Measurements from ENCODE around the gene ADGRG6. TPM values are rescaled to one million over a fixed set of nuclear protein-coding genes. Genes with fewer than 3 reads are reported as not detected.

ADGRG6 gene
- total RNA-seq (10 to 100 TPM; 32.0 to 42.2 TPM), polyA plus RNA-seq (ENCODE audit: insufficient read length in 2 of 2) (1 to 10 TPM; 5.9 to 6.4 TPM)
- long read RNA-seq, donor 1, partial matches to known transcripts: 0 of 1 reads
- long read RNA-seq, donor 1, other reads (novel, unspliced or antisense): 0 of 1 reads
- long read RNA-seq, donor 2: 0 reads
- long read RNA-seq, donor 3, partial matches to known transcripts: 0 of 3 reads
- long read RNA-seq, donor 3, other reads (novel, unspliced or antisense): 0 of 3 reads
- long read RNA-seq, donor 4, full-length matches to known transcripts: 7 of 42 reads
- long read RNA-seq, donor 4, partial matches to known transcripts: 35 of 42 reads
- long read RNA-seq, donor 4, other reads (novel, unspliced or antisense): 0 of 42 reads

GRCh38 chr6:142301651-142302391 is at the start of gene ADGRG6:
ADGRG6 (plus strand) TSS chr6:142302007; CDS start chr6:142302330, 323 bp downstream.
- H3K4me1 ChIP-seq (ENCODE audit: control insufficient read depth, insufficient read depth, low read length): peaks cover 13% of the 10 kb centered on the region
- peak within 1 kb of the TSS; percentile 57 for H3K27ac ChIP-seq (ENCODE audit: low read depth, low read length)
- DNase-seq (ENCODE audit: low read depth in 4 of 6, low spot score in 6 of 6): peak in 2 of 6 donors; percentile 24 to 62
- peak within 1 kb of the TSS; percentile 58 for H3K4me3 ChIP-seq (ENCODE audit: low read depth, low read length)
- H3K27me3 ChIP-seq (ENCODE audit: control insufficient read depth, insufficient read depth, low read length): peaks cover 26% of the 10 kb centered on the region
- H3K9me3 ChIP-seq (ENCODE audit: control insufficient read depth, insufficient read depth, low read length): no peaks in the 10 kb centered on the region
- under 1% methylated on average over 63 of the region's 69 CpGs for WGBS (ENCODE audit: insufficient coverage)
- H3K36me3 ChIP-seq (ENCODE audit: control insufficient read depth, insufficient read depth, low read length): no peaks in the 10 kb centered on the region

DNA sequence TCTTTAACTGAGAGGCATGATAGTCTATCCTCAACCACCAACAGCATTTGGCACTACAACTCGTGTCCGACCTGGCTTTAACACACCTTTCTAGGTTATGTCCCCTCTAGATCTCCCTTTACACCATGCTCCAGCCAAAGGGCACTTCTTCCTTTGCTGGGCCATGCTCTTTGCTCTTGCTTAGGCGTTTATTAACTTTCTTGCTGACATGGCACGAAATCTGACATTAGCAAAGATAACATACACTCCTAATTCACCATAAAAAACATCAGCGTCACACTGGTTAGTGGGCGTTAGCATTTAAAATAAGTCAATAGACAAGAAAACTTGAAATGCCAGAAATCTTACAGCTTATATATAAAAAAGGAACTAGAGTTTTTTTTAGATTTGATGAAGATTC is 47.3 kb upstream of the ADGRG6 start:
- Histone ChIP-seq H3K9me3 (ENCODE audit: control insufficient read depth, insufficient read depth, low read length) (no peaks in the 10 kb centered on the region), H3K36me3 (ENCODE audit: control insufficient read depth, insufficient read depth, low read length) (no peaks in the 10 kb centered on the region), H3K4me1 (ENCODE audit: control insufficient read depth, insufficient read depth, low read length) (no peaks in the 10 kb centered on the region), H3K27me3 (ENCODE audit: control insufficient read depth, insufficient read depth, low read length) (no peaks in the 10 kb centered on the region), H3K27ac (ENCODE audit: low read depth, low read length) (no peak overlapping the region), H3K4me3 (ENCODE audit: low read depth, low read length) (no peak overlapping the region)
- 78% methylated on average over 3 of the region's 6 CpGs for WGBS (ENCODE audit: insufficient coverage)
- DNase-seq (ENCODE audit: low read depth in 4 of 6, low spot score in 6 of 6): no peak

DNA sequence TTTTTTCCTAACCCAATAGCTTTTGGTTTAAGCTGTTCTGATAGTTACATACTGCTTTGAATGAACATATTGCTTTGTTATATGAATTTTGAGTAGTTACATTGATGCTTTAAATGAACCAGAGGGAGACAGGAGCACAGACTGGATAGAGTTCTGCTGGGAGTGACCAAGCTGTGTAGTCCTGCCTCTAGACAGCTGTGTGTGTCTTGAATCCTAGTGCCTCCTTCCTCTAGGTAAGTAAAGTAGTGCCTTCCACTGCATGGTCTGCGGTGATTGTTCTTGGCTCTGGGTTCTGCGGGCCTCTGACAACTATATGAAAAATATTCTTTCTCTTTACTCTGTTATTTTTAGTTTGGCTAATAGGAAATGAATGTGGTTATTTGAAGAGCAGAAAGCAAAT is 46.0 kb upstream of the ADGRG6 start:
- H3K36me3 ChIP-seq (ENCODE audit: control insufficient read depth, insufficient read depth, low read length): no peaks in the 10 kb centered on the region
- H3K4me1 ChIP-seq (ENCODE audit: control insufficient read depth, insufficient read depth, low read length): no peaks in the 10 kb centered on the region
- DNase-seq (ENCODE audit: low read depth in 4 of 6, low spot score in 6 of 6): no peak
- H3K4me3 ChIP-seq (ENCODE audit: low read depth, low read length): no peak overlapping the region
- H3K27ac ChIP-seq (ENCODE audit: low read depth, low read length): no peak overlapping the region
- no peaks in the 10 kb centered on the region for H3K27me3 ChIP-seq (ENCODE audit: control insufficient read depth, insufficient read depth, low read length)
- WGBS (ENCODE audit: insufficient coverage): no CpG with 5 or more reads among the region's 2 CpGs
- H3K9me3 ChIP-seq (ENCODE audit: control insufficient read depth, insufficient read depth, low read length): no peaks in the 10 kb centered on the region

DNA sequence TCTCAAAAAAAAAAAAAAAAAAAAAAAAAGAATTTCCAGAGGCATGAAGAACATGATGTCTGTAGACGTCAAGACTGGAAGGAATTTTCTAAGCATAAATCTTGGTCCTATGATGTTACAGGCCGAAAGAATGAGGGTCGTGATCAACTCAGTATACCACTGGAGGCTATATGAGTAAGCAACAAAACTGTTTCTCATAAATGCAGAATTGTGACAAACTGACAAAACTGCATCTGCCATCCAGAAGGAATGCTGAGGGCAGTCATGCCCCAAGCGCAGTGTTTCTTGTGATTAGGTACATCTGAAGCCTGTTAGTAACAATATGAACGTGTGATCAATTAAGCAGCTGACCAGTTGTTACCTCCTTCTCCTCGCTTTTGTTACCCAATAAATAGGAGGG is 43.5 kb upstream of the ADGRG6 start:
- Histone ChIP-seq H3K27me3 (ENCODE audit: control insufficient read depth, insufficient read depth, low read length) (no peaks in the 10 kb centered on the region), H3K4me3 (ENCODE audit: low read depth, low read length) (no peak overlapping the region), H3K4me1 (ENCODE audit: control insufficient read depth, insufficient read depth, low read length) (no peaks in the 10 kb centered on the region), H3K27ac (ENCODE audit: low read depth, low read length) (no peak overlapping the region), H3K9me3 (ENCODE audit: control insufficient read depth, insufficient read depth, low read length) (no peaks in the 10 kb centered on the region), H3K36me3 (ENCODE audit: control insufficient read depth, insufficient read depth, low read length) (no peaks in the 10 kb centered on the region)
- 93% methylated on average over 3 of the region's 6 CpGs for WGBS (ENCODE audit: insufficient coverage)
- no peak for DNase-seq (ENCODE audit: low read depth in 4 of 6, low spot score in 6 of 6)

DNA sequence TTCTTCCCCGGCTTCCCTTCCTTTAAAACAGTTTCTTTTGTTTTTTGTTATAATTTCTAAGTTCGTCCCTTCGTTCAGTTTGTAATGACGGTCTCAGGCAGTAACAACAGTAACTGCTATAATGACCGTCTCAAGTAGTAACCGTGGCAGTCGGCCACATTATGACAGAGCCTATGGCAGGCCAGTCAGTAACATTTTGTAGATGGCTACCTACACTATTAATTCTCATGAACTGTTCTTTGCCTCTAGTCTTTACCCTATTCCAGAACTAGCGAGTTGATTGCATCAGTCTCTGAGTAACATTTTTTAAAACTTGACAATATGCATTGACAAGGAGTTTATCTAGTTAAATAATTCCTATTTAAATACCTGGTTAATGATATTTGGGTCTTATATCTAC is 43.0 kb upstream of the ADGRG6 start:
- Histone ChIP-seq H3K27me3 (ENCODE audit: control insufficient read depth, insufficient read depth, low read length) (no peaks in the 10 kb centered on the region), H3K4me3 (ENCODE audit: low read depth, low read length) (no peak overlapping the region), H3K36me3 (ENCODE audit: control insufficient read depth, insufficient read depth, low read length) (no peaks in the 10 kb centered on the region), H3K9me3 (ENCODE audit: control insufficient read depth, insufficient read depth, low read length) (no peaks in the 10 kb centered on the region), H3K27ac (ENCODE audit: low read depth, low read length) (no peak overlapping the region), H3K4me1 (ENCODE audit: control insufficient read depth, insufficient read depth, low read length) (no peaks in the 10 kb centered on the region)
- 91% methylated on average over 6 of the region's 8 CpGs for WGBS (ENCODE audit: insufficient coverage)
- no peak for DNase-seq (ENCODE audit: low read depth in 4 of 6, low spot score in 6 of 6)

DNA sequence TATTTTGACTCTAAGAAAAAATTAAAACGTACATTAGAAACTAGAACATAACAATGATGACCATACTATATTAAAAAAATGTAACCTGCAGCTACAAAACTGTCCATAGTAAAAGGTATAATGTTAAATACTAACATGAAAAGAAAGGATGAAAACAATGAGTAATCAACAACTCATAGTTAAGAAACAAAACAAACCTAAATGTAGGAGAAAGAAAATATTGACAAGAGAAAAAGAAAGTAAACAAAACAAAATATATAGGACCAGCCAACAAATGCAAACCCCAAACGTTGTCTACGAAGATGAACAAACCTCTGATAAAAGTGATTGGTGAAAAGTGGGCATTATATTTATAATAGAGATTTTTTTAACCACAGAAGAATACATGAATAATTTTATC is 41.1 kb upstream of the ADGRG6 start:
- H3K27me3 ChIP-seq (ENCODE audit: control insufficient read depth, insufficient read depth, low read length): no peaks in the 10 kb centered on the region
- DNase-seq (ENCODE audit: low read depth in 4 of 6, low spot score in 6 of 6): no peak
- WGBS (ENCODE audit: insufficient coverage): no CpG with 5 or more reads among the region's 3 CpGs
- no peak overlapping the region for H3K27ac ChIP-seq (ENCODE audit: low read depth, low read length)
- no peak overlapping the region for H3K4me3 ChIP-seq (ENCODE audit: low read depth, low read length)
- H3K4me1 ChIP-seq (ENCODE audit: control insufficient read depth, insufficient read depth, low read length): no peaks in the 10 kb centered on the region
- no peaks in the 10 kb centered on the region for H3K9me3 ChIP-seq (ENCODE audit: control insufficient read depth, insufficient read depth, low read length)
- H3K36me3 ChIP-seq (ENCODE audit: control insufficient read depth, insufficient read depth, low read length): no peaks in the 10 kb centered on the region

DNA sequence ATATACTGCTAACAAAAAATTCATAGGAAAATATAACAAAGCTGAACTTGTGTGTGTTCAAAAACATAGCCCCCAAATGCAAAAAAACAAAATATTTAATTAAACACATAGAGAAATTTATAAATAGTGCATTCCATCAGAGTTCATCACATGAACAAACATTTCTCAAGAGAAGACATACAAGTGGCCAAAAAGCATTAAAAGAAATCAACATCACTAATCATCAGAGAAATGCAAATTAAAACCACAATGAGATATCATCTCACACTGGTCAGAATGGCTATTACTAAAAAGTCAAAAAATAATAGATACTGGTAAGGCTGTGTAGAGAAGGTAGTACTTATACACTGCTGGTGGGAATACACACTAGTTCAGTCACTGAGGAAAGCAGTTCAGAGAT is 39.6 kb upstream of the ADGRG6 start:
- no peak overlapping the region for H3K4me3 ChIP-seq (ENCODE audit: low read depth, low read length)
- H3K27me3 ChIP-seq (ENCODE audit: control insufficient read depth, insufficient read depth, low read length): no peaks in the 10 kb centered on the region
- H3K9me3 ChIP-seq (ENCODE audit: control insufficient read depth, insufficient read depth, low read length): no peaks in the 10 kb centered on the region
- no peak for DNase-seq (ENCODE audit: low read depth in 4 of 6, low spot score in 6 of 6)
- no peaks in the 10 kb centered on the region for H3K36me3 ChIP-seq (ENCODE audit: control insufficient read depth, insufficient read depth, low read length)
- no peaks in the 10 kb centered on the region for H3K4me1 ChIP-seq (ENCODE audit: control insufficient read depth, insufficient read depth, low read length)
- H3K27ac ChIP-seq (ENCODE audit: low read depth, low read length): no peak overlapping the region

GRCh38 chr6:142265476-142265875 is 36.3 kb upstream of the ADGRG6 start:
- H3K36me3 ChIP-seq (ENCODE audit: control insufficient read depth, insufficient read depth, low read length): no peaks in the 10 kb centered on the region
- WGBS (ENCODE audit: insufficient coverage): 100% methylated on average over 1 of the region's 1 CpG
- H3K27me3 ChIP-seq (ENCODE audit: control insufficient read depth, insufficient read depth, low read length): no peaks in the 10 kb centered on the region
- no peaks in the 10 kb centered on the region for H3K4me1 ChIP-seq (ENCODE audit: control insufficient read depth, insufficient read depth, low read length)
- no peaks in the 10 kb centered on the region for H3K9me3 ChIP-seq (ENCODE audit: control insufficient read depth, insufficient read depth, low read length)
- H3K4me3 ChIP-seq (ENCODE audit: low read depth, low read length): no peak overlapping the region
- DNase-seq (ENCODE audit: low read depth in 4 of 6, low spot score in 6 of 6): no peak
- no peak overlapping the region for H3K27ac ChIP-seq (ENCODE audit: low read depth, low read length)

GRCh38 chr6:142266060-142266459 is 35.7 kb upstream of the ADGRG6 start:
- H3K36me3 ChIP-seq (ENCODE audit: control insufficient read depth, insufficient read depth, low read length): no peaks in the 10 kb centered on the region
- H3K4me1 ChIP-seq (ENCODE audit: control insufficient read depth, insufficient read depth, low read length): no peaks in the 10 kb centered on the region
- no peaks in the 10 kb centered on the region for H3K27me3 ChIP-seq (ENCODE audit: control insufficient read depth, insufficient read depth, low read length)
- no peak overlapping the region for H3K4me3 ChIP-seq (ENCODE audit: low read depth, low read length)
- no peak for DNase-seq (ENCODE audit: low read depth in 4 of 6, low spot score in 6 of 6)
- 61% methylated on average over 3 of the region's 4 CpGs for WGBS (ENCODE audit: insufficient coverage)
- no peaks in the 10 kb centered on the region for H3K9me3 ChIP-seq (ENCODE audit: control insufficient read depth, insufficient read depth, low read length)
- H3K27ac ChIP-seq (ENCODE audit: low read depth, low read length): no peak overlapping the region

DNA sequence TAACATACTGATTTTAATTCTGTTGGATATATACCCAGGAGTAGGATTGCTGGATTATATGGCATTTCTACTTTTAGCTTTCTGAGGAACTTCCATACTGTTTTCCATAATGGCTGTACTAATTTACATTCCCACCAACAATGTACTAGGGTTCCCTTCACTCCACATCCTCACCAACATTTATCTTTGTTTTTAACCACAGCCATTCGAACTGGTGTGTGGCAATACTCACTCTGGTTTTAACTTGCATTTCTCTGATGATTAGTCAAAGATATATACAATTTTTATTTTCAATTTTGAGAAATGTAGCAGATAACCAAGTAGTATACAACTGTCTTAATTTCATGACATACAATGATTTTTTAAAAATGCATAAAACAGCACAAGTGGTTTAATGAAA is 30.3 kb upstream of the ADGRG6 start:
- no peak overlapping the region for H3K27ac ChIP-seq (ENCODE audit: low read depth, low read length)

More for the DNA sequence above, 30.3 kb upstream of the ADGRG6 start:
- DNase-seq (ENCODE audit: low read depth in 4 of 6, low spot score in 6 of 6): no peak
- Histone ChIP-seq H3K36me3 (ENCODE audit: control insufficient read depth, insufficient read depth, low read length) (no peaks in the 10 kb centered on the region), H3K27me3 (ENCODE audit: control insufficient read depth, insufficient read depth, low read length) (no peaks in the 10 kb centered on the region), H3K4me3 (ENCODE audit: low read depth, low read length) (no peak overlapping the region), H3K4me1 (ENCODE audit: control insufficient read depth, insufficient read depth, low read length) (no peaks in the 10 kb centered on the region), H3K9me3 (ENCODE audit: control insufficient read depth, insufficient read depth, low read length) (no peaks in the 10 kb centered on the region)
- no CpG with 5 or more reads among the region's 1 CpG for WGBS (ENCODE audit: insufficient coverage)

All from spinal cord (tissue), 10 donors.